ENCODE data around the gene GPSM3.

DNA sequence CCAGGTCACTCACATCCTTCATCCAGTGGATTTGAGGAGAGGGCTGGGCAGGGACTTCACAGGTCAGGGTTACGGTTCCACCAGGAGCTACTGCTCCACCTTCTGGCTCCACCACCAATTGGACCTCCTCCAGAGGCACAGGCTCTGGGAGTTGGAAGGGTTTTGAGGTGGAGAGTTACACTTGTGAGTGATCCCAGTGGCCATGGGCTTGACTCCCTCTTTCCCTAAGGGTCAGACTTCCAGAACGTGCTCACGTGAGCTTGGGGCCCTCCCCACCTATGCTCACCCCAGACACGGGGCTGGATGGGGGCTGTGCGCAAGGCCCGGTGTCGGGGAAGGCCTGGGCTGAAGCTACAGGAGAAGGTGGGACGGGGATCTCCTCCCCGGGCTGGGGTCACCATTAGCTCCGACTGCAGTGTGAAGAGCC, 9.9 kb downstream of the GPSM3 start:
- TF ChIP-seq, protein P1, sequence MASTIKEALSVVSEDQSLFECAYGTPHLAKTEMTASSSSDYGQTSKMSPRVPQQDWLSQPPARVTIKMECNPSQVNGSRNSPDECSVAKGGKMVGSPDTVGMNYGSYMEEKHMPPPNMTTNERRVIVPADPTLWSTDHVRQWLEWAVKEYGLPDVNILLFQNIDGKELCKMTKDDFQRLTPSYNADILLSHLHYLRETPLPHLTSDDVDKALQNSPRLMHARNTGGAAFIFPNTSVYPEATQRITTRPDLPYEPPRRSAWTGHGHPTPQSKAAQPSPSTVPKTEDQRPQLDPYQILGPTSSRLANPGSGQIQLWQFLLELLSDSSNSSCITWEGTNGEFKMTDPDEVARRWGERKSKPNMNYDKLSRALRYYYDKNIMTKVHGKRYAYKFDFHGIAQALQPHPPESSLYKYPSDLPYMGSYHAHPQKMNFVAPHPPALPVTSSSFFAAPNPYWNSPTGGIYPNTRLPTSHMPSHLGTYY (CRISPR knock-in tag; IDR thresholded peaks at IDR 0.05) = no peak
- TF ChIP-seq, protein P2, sequence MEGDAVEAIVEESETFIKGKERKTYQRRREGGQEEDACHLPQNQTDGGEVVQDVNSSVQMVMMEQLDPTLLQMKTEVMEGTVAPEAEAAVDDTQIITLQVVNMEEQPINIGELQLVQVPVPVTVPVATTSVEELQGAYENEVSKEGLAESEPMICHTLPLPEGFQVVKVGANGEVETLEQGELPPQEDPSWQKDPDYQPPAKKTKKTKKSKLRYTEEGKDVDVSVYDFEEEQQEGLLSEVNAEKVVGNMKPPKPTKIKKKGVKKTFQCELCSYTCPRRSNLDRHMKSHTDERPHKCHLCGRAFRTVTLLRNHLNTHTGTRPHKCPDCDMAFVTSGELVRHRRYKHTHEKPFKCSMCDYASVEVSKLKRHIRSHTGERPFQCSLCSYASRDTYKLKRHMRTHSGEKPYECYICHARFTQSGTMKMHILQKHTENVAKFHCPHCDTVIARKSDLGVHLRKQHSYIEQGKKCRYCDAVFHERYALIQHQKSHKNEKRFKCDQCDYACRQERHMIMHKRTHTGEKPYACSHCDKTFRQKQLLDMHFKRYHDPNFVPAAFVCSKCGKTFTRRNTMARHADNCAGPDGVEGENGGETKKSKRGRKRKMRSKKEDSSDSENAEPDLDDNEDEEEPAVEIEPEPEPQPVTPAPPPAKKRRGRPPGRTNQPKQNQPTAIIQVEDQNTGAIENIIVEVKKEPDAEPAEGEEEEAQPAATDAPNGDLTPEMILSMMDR (IDR thresholded peaks at IDR 0.05) = no peak
- TF ChIP-seq, protein P3, sequence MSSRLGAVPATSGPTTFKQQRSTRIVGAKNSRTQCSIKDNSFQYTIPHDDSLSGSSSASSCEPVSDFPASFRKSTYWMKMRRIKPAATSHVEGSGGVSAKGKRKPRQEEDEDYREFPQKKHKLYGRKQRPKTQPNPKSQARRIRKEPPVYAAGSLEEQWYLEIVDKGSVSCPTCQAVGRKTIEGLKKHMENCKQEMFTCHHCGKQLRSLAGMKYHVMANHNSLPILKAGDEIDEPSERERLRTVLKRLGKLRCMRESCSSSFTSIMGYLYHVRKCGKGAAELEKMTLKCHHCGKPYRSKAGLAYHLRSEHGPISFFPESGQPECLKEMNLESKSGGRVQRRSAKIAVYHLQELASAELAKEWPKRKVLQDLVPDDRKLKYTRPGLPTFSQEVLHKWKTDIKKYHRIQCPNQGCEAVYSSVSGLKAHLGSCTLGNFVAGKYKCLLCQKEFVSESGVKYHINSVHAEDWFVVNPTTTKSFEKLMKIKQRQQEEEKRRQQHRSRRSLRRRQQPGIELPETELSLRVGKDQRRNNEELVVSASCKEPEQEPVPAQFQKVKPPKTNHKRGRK (CRISPR knock-in tag; IDR thresholded peaks at IDR 0.05; ENCODE audit: borderline replicate concordance) = no peak
- TF ChIP-seq CBFB (CRISPR knock-in tag; IDR thresholded peaks at IDR 0.05; ENCODE audit: low read depth) = no peak
- TF ChIP-seq, protein P4, sequence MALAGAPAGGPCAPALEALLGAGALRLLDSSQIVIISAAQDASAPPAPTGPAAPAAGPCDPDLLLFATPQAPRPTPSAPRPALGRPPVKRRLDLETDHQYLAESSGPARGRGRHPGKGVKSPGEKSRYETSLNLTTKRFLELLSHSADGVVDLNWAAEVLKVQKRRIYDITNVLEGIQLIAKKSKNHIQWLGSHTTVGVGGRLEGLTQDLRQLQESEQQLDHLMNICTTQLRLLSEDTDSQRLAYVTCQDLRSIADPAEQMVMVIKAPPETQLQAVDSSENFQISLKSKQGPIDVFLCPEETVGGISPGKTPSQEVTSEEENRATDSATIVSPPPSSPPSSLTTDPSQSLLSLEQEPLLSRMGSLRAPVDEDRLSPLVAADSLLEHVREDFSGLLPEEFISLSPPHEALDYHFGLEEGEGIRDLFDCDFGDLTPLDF (CRISPR knock-in tag; IDR thresholded peaks at IDR 0.05) = no peak
- TF ChIP-seq SP1 (CRISPR knock-in tag; conservative IDR thresholded peaks at IDR 0.05) = no peak
- TF ChIP-seq, protein P5, sequence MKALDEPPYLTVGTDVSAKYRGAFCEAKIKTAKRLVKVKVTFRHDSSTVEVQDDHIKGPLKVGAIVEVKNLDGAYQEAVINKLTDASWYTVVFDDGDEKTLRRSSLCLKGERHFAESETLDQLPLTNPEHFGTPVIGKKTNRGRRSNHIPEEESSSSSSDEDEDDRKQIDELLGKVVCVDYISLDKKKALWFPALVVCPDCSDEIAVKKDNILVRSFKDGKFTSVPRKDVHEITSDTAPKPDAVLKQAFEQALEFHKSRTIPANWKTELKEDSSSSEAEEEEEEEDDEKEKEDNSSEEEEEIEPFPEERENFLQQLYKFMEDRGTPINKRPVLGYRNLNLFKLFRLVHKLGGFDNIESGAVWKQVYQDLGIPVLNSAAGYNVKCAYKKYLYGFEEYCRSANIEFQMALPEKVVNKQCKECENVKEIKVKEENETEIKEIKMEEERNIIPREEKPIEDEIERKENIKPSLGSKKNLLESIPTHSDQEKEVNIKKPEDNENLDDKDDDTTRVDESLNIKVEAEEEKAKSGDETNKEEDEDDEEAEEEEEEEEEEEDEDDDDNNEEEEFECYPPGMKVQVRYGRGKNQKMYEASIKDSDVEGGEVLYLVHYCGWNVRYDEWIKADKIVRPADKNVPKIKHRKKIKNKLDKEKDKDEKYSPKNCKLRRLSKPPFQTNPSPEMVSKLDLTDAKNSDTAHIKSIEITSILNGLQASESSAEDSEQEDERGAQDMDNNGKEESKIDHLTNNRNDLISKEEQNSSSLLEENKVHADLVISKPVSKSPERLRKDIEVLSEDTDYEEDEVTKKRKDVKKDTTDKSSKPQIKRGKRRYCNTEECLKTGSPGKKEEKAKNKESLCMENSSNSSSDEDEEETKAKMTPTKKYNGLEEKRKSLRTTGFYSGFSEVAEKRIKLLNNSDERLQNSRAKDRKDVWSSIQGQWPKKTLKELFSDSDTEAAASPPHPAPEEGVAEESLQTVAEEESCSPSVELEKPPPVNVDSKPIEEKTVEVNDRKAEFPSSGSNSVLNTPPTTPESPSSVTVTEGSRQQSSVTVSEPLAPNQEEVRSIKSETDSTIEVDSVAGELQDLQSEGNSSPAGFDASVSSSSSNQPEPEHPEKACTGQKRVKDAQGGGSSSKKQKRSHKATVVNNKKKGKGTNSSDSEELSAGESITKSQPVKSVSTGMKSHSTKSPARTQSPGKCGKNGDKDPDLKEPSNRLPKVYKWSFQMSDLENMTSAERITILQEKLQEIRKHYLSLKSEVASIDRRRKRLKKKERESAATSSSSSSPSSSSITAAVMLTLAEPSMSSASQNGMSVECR (CRISPR knock-in tag; IDR thresholded peaks at IDR 0.05; ENCODE audit: borderline replicate concordance) = no peak
- TF ChIP-seq, protein P6, sequence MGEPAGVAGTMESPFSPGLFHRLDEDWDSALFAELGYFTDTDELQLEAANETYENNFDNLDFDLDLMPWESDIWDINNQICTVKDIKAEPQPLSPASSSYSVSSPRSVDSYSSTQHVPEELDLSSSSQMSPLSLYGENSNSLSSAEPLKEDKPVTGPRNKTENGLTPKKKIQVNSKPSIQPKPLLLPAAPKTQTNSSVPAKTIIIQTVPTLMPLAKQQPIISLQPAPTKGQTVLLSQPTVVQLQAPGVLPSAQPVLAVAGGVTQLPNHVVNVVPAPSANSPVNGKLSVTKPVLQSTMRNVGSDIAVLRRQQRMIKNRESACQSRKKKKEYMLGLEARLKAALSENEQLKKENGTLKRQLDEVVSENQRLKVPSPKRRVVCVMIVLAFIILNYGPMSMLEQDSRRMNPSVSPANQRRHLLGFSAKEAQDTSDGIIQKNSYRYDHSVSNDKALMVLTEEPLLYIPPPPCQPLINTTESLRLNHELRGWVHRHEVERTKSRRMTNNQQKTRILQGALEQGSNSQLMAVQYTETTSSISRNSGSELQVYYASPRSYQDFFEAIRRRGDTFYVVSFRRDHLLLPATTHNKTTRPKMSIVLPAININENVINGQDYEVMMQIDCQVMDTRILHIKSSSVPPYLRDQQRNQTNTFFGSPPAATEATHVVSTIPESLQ (CRISPR knock-in tag; IDR thresholded peaks at IDR 0.05) = no peak
- TF ChIP-seq TEAD4 (CRISPR knock-in tag; IDR thresholded peaks at IDR 0.05) = no peak
- TF ChIP-seq, protein P7, sequence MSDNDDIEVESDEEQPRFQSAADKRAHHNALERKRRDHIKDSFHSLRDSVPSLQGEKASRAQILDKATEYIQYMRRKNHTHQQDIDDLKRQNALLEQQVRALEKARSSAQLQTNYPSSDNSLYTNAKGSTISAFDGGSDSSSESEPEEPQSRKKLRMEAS (CRISPR knock-in tag; IDR thresholded peaks at IDR 0.05) = no peak
